WTC11 (cell line): ENCODE measurements around the gene DENND4A. TPM values are rescaled to one million over a fixed set of nuclear protein-coding genes. Genes with fewer than 3 reads are reported as not detected.

Source experiments
- ATAC-seq: fragments of 200-7000 bp; cut with Tn5 transposase; 2 replicates; pipeline ENCODE4 v1.10.0; 2021; ENCODE audit warnings: mild to moderate bottlenecking, moderate library complexity
- CTCF ChIA-PET: fragments of 300-600 bp; sonication (Branson Sonifier 250); formaldehyde crosslinking; loops from one replicate; lab custom pipeline; 2021; ENCODE audit warnings: antibody characterized with exemption; lab: Charles Lee
- POLR2A ChIA-PET: fragments of 350-600 bp; sonication (Branson Sonifier 250); formaldehyde crosslinking; loops from one replicate; lab custom pipeline; 2021; ENCODE audit warnings: antibody characterized with exemption; lab: Charles Lee
- DNase-seq: peaks from one replicate; pipeline ENCODE4 v3.0.0; 2021; ENCODE audit warnings: low spot score
- H3K27ac Mint-ChIP-seq: 2 replicates; pipeline ENCODE4 v1.8.0; 2021; ENCODE audit warnings: mixed read lengths
- H3K27me3 Mint-ChIP-seq: 2 replicates; pipeline ENCODE4 v1.8.0; 2021; ENCODE audit warnings: low read depth, mild to moderate bottlenecking, moderate library complexity, mixed read lengths
- H3K36me3 Mint-ChIP-seq: 2 replicates; pipeline ENCODE4 v1.8.0; 2021; ENCODE audit warnings: mixed read lengths
- H3K4me1 Mint-ChIP-seq: 2 replicates; pipeline ENCODE4 v1.8.0; 2022; ENCODE audit warnings: mixed read lengths
- H3K4me3 Mint-ChIP-seq: 2 replicates; pipeline ENCODE4 v1.8.0; 2021; ENCODE audit warnings: mild to moderate bottlenecking, moderate library complexity, mixed read lengths
- H3K9me3 Mint-ChIP-seq: 2 replicates; pipeline ENCODE4 v1.8.0; 2021; ENCODE audit warnings: mixed read lengths
- ATF1 ChIP-seq: sonication (generic); formaldehyde crosslinking; IDR thresholded peaks from 2 replicates; pipeline ENCODE4 v1.8.1; 2023; ENCODE audit warnings: mild to moderate bottlenecking, moderate library complexity, missing genetic modification reagents
- ELF4 ChIP-seq: sonication (generic); formaldehyde crosslinking; IDR thresholded peaks from 2 replicates; pipeline ENCODE4 v1.8.1; 2022; ENCODE audit warnings: low read depth, mild to moderate bottlenecking, moderate library complexity, missing genetic modification reagents
- EMX1 ChIP-seq: fragments of 250-450 bp; sonication (Bioruptor Pico); IDR thresholded peaks from 2 replicates; pipeline ENCODE4 v1.8.0; 2021; ENCODE audit warnings: mild to moderate bottlenecking
- ESRRA ChIP-seq: sonication (generic); formaldehyde crosslinking; IDR thresholded peaks from 2 replicates; pipeline ENCODE4 v1.8.1; 2022; ENCODE audit warnings: mild to moderate bottlenecking, missing genetic modification reagents, borderline replicate concordance
- FOXP1 ChIP-seq: sonication (generic); formaldehyde crosslinking; IDR thresholded peaks from 2 replicates; pipeline ENCODE4 v1.8.0; 2022; ENCODE audit warnings: missing genetic modification reagents, mild to moderate bottlenecking, moderate library complexity, borderline replicate concordance
- GABPB1 ChIP-seq: sonication (generic); formaldehyde crosslinking; IDR thresholded peaks from 2 replicates; pipeline ENCODE4 v1.8.1; 2023; ENCODE audit warnings: mild to moderate bottlenecking, missing genetic modification reagents
- GTF2I ChIP-seq: fragments of 250-450 bp; sonication (Bioruptor Pico); conservative IDR thresholded peaks from 2 replicates; pipeline ENCODE4 v1.4.0; 2021; ENCODE audit warnings: mild to moderate bottlenecking
- KAT7 ChIP-seq: sonication (generic); formaldehyde crosslinking; IDR thresholded peaks from 2 replicates; pipeline ENCODE4 v1.8.1; 2023; ENCODE audit warnings: missing genetic modification reagents, mild to moderate bottlenecking, borderline replicate concordance
- MYBL2 ChIP-seq: sonication (generic); formaldehyde crosslinking; IDR thresholded peaks from 2 replicates; pipeline ENCODE4 v1.8.1; 2023; ENCODE audit warnings: mild to moderate bottlenecking, moderate library complexity, missing genetic modification reagents
- SMAD3 ChIP-seq: sonication (generic); formaldehyde crosslinking; IDR thresholded peaks from 2 replicates; pipeline ENCODE4 v1.8.0; 2022; ENCODE audit warnings: missing genetic modification reagents, mild to moderate bottlenecking, borderline replicate concordance
- SOX15 ChIP-seq: fragments of 250-450 bp; sonication (Bioruptor Pico); IDR thresholded peaks from 2 replicates; pipeline ENCODE4 v1.9.0; 2021; ENCODE audit warnings: mild to moderate bottlenecking
- ZNF121 ChIP-seq: sonication (generic); formaldehyde crosslinking; IDR thresholded peaks from 2 replicates; pipeline ENCODE4 v1.8.0; 2023; ENCODE audit warnings: missing genetic modification reagents
- ZNF232 ChIP-seq: sonication (generic); formaldehyde crosslinking; IDR thresholded peaks from 2 replicates; pipeline ENCODE4 v1.8.0; 2022; ENCODE audit warnings: mild to moderate bottlenecking, missing genetic modification reagents
- ZNF396 ChIP-seq: fragments of 250-450 bp; sonication (Bioruptor Pico); IDR thresholded peaks from 2 replicates; pipeline ENCODE4 v1.8.0; 2021; ENCODE audit warnings: mild to moderate bottlenecking, moderate library complexity, borderline replicate concordance
- ZNF423 ChIP-seq: fragments of 250-450 bp; sonication (Bioruptor Pico); IDR thresholded peaks from 2 replicates; pipeline ENCODE4 v2.1.2; 2022; ENCODE audit warnings: mild to moderate bottlenecking, moderate library complexity
- total RNA-seq: library from RNA; stranded (reverse); gene quantifications from 3 replicates; pipeline ENCODE4 v1.2.3, GENCODE V29; 2021
- TF ChIP-seq, protein P1 (sequence below): sonication (generic); formaldehyde crosslinking; IDR thresholded peaks from 2 replicates; pipeline ENCODE4 v1.8.1; 2022; ENCODE audit warnings: mild to moderate bottlenecking, missing genetic modification reagents, moderate library complexity, borderline replicate concordance
- TF ChIP-seq, protein P2 (sequence below): sonication (generic); formaldehyde crosslinking; IDR thresholded peaks from 2 replicates; pipeline ENCODE4 v1.8.1; 2022; ENCODE audit warnings: low read depth, missing genetic modification reagents, borderline replicate concordance
- TF ChIP-seq, protein P3 (sequence below): sonication (generic); formaldehyde crosslinking; conservative IDR thresholded peaks from 2 replicates; pipeline ENCODE4 v1.8.1; 2023; ENCODE audit warnings: mild to moderate bottlenecking, low read depth, missing genetic modification reagents, moderate library complexity
- TF ChIP-seq, protein P4 (sequence below): sonication (generic); formaldehyde crosslinking; IDR thresholded peaks from 2 replicates; pipeline ENCODE4 v1.8.0; 2022; ENCODE audit warnings: mild to moderate bottlenecking, missing genetic modification reagents
- TF ChIP-seq, protein P5 (sequence below): sonication (generic); formaldehyde crosslinking; IDR thresholded peaks from 2 replicates; pipeline ENCODE4 v1.8.1; 2022; ENCODE audit warnings: low read depth, mild to moderate bottlenecking, moderate library complexity, missing genetic modification reagents, borderline replicate concordance
- TF ChIP-seq, protein P6 (sequence below): sonication (generic); formaldehyde crosslinking; IDR thresholded peaks from 2 replicates; pipeline ENCODE4 v1.8.1; 2022; ENCODE audit warnings: mild to moderate bottlenecking, moderate library complexity, missing genetic modification reagents
- TF ChIP-seq, protein P7 (sequence below): sonication (generic); formaldehyde crosslinking; IDR thresholded peaks from 2 replicates; pipeline ENCODE4 v1.8.0; 2022; ENCODE audit warnings: mild to moderate bottlenecking, missing genetic modification reagents

The DENND4A gene
- total RNA-seq, 1 experiment from 2014 or later, result 5.7 TPM

DNA sequence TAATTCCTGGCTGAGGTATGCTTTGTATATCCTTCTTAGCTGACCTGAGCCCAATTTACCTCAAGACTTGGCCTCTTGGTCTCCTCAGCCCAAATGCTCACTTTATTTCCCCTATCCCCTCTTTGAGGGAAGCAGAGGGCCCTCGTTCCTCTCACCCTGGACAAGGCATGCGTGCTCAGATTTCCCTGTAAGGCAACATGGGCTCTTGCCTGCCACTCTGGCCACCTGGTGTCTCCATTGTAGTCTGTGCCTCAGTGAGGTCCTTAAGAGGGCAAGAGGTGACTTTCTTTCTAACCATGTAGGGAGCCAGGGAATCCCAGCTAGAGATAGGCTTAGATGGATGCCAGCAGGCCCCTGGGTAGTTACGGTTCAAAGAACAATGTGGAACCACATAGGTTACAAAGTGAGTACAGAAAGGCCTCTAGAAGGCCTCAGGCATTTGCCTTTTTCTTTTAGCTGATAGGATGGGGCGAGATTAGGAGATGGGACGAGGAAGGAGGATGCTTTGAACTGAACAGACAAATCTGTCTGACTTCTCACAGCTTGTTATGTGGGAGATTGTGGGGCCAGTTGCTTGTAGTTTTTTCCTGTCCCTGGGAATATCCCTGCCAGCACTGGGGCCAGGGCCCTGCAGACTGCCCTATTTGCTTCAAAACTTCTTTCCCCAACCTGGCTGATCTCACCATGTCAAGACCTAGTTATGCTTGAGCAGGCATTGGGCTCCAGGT lies 180.0 kb downstream of the DENND4A start:
- H3K27ac Mint-ChIP-seq, result peak overlapping the region; percentile 99
- ChIA-PET CTCF (interaction anchor here (1.2 to 3.2 kb wide), 7 partner anchors 16 to 258 kb away, joined by 3 to 27 read pairs (median 15); partner anchors contain the start of genes HACD3 and RAB11A), POLR2A (interaction anchor here (0.8 kb wide), 1 partner anchor 235 kb away, joined by 3 read pairs; no protein-coding TSS in a partner anchor)
- peak overlapping the region; percentile 92 for H3K4me3 Mint-ChIP-seq
- no peak for TF ChIP-seq SMAD3
- TF ChIP-seq ZNF396 (CRISPR knock-in tag), result no peak
- TF ChIP-seq, protein P1, sequence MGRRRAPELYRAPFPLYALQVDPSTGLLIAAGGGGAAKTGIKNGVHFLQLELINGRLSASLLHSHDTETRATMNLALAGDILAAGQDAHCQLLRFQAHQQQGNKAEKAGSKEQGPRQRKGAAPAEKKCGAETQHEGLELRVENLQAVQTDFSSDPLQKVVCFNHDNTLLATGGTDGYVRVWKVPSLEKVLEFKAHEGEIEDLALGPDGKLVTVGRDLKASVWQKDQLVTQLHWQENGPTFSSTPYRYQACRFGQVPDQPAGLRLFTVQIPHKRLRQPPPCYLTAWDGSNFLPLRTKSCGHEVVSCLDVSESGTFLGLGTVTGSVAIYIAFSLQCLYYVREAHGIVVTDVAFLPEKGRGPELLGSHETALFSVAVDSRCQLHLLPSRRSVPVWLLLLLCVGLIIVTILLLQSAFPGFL, result no peak
- TF ChIP-seq, protein P2, sequence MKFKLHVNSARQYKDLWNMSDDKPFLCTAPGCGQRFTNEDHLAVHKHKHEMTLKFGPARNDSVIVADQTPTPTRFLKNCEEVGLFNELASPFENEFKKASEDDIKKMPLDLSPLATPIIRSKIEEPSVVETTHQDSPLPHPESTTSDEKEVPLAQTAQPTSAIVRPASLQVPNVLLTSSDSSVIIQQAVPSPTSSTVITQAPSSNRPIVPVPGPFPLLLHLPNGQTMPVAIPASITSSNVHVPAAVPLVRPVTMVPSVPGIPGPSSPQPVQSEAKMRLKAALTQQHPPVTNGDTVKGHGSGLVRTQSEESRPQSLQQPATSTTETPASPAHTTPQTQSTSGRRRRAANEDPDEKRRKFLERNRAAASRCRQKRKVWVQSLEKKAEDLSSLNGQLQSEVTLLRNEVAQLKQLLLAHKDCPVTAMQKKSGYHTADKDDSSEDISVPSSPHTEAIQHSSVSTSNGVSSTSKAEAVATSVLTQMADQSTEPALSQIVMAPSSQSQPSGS (CRISPR knock-in tag), result no peak
- 0 out of 2 replicates have a peak, but pooled peaks cover 1% of the 10 kb centered on the region for H3K36me3 Mint-ChIP-seq
- peaks cover 21% of the 10 kb centered on the region for H3K4me1 Mint-ChIP-seq
- peaks cover 9% of the 10 kb centered on the region for H3K9me3 Mint-ChIP-seq
- DNase-seq, result no peak
- no peaks in the 10 kb centered on the region for H3K27me3 Mint-ChIP-seq
- no peak for ATAC-seq

DNA sequence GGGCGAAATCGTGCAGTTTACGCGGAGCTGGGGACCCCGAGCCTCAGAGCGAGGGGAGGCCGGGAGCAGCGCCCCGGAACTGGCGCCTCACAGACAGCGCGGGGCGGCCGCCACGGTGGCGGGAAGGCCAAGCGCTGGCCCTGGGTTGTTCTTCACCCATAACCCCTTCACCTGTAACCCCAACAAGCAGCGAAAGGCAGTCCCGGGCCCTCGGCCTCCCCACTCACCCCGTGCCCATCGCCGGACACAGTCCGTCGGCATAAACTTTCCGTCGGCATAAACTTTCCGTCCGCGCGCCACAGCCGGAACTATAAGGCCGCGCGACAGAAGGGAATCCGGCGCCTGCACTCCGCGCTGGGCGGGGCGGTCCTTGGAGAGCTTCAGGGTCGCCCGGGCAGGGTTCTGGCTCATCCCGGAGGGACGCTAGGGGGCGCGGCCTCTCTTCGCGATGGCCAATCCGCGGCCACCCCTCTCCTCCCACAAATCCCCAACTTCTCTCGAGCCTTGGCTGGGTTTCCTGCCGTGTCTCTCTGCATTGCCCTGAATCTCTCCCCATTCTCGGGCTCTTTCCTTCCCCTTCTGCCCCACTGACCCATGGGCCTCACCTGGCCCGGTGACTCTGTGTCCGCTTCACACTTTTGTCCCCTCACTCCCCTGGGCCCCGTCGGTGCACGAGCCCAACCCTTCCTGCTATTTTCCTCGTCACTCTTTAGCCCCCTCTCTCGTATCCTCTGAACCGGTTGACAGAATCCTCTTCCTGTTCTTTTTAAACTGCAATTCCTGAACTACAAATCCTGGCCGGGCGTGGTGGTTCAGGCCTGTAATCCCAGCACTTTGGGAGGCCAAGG lies 181.0 kb downstream of the DENND4A start, which contains the start of gene INTS14:
TSS of gene INTS14 (minus strand) at position 261 of the 848 bp plus-strand sequence. CDS start 3,751 bp downstream, outside the sequence.
- peak; percentile 99 for ATAC-seq
- H3K27me3 Mint-ChIP-seq, result no peaks in the 10 kb centered on the region
- H3K36me3 Mint-ChIP-seq, result peaks cover 5% of the 10 kb centered on the region; the same call in 1 of the 2 replicates
- H3K27ac Mint-ChIP-seq, result peak within 1 kb of the TSS; percentile 99
- POLR2A ChIA-PET, result interaction anchor here (0.8 to 1.4 kb wide), 5 partner anchors 12 to 236 kb away, joined by 3 to 6 read pairs (median 3); no protein-coding TSS in a partner anchor
- CTCF ChIA-PET, result interaction anchor here (0.6 to 3.2 kb wide), 30 partner anchors 8 to 681 kb away, joined by 3 to 27 read pairs (median 3); partner anchors contain the start of genes HACD3, RAB11A and SLC24A1
- H3K4me1 Mint-ChIP-seq, result peaks cover 21% of the 10 kb centered on the region
- peak; percentile 99 for DNase-seq
- peaks cover under 1% of the 10 kb centered on the region; the same call in 1 of the 2 replicates for H3K9me3 Mint-ChIP-seq
- H3K4me3 Mint-ChIP-seq, result peak within 1 kb of the TSS; percentile 92
- TF ChIP-seq, protein P3, sequence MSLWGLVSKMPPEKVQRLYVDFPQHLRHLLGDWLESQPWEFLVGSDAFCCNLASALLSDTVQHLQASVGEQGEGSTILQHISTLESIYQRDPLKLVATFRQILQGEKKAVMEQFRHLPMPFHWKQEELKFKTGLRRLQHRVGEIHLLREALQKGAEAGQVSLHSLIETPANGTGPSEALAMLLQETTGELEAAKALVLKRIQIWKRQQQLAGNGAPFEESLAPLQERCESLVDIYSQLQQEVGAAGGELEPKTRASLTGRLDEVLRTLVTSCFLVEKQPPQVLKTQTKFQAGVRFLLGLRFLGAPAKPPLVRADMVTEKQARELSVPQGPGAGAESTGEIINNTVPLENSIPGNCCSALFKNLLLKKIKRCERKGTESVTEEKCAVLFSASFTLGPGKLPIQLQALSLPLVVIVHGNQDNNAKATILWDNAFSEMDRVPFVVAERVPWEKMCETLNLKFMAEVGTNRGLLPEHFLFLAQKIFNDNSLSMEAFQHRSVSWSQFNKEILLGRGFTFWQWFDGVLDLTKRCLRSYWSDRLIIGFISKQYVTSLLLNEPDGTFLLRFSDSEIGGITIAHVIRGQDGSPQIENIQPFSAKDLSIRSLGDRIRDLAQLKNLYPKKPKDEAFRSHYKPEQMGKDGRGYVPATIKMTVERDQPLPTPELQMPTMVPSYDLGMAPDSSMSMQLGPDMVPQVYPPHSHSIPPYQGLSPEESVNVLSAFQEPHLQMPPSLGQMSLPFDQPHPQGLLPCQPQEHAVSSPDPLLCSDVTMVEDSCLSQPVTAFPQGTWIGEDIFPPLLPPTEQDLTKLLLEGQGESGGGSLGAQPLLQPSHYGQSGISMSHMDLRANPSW (CRISPR knock-in tag), result 0 out of 2 replicates have a peak, but pooled peaks have one; percentile 79
- TF ChIP-seq KAT7 (0 out of 2 replicates have a peak, but pooled peaks have one; percentile 36), GABPB1 (CRISPR knock-in tag) (peak; percentile 88), ZNF121 (CRISPR knock-in tag) (0 out of 2 replicates have a peak, but pooled peaks have one; percentile 4), ATF1 (peak; percentile 80; the same call in 1 of the 2 replicates), FOXP1 (CRISPR knock-in tag) (peak; percentile 93; the same call in 1 of the 2 replicates), GTF2I (CRISPR knock-in tag) (no peak), ZNF423 (CRISPR knock-in tag) (no peak), SOX15 (CRISPR knock-in tag) (no peak), ZNF232 (CRISPR knock-in tag) (peak; percentile 92), EMX1 (CRISPR knock-in tag) (no peak), MYBL2 (CRISPR knock-in tag) (peak; percentile 90), ESRRA (CRISPR knock-in tag) (no peak; the same call in 1 of the 2 replicates), ELF4 (CRISPR knock-in tag) (no peak; the same call in 1 of the 2 replicates)
- TF ChIP-seq, protein P4, sequence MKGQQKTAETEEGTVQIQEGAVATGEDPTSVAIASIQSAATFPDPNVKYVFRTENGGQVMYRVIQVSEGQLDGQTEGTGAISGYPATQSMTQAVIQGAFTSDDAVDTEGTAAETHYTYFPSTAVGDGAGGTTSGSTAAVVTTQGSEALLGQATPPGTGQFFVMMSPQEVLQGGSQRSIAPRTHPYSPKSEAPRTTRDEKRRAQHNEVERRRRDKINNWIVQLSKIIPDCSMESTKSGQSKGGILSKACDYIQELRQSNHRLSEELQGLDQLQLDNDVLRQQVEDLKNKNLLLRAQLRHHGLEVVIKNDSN, result peak; percentile 44; the same call in 1 of the 2 replicates
- TF ChIP-seq, protein P5, sequence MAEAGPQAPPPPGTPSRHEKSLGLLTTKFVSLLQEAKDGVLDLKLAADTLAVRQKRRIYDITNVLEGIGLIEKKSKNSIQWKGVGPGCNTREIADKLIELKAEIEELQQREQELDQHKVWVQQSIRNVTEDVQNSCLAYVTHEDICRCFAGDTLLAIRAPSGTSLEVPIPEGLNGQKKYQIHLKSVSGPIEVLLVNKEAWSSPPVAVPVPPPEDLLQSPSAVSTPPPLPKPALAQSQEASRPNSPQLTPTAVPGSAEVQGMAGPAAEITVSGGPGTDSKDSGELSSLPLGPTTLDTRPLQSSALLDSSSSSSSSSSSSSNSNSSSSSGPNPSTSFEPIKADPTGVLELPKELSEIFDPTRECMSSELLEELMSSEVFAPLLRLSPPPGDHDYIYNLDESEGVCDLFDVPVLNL (CRISPR knock-in tag), result peak; percentile 63; the same call in 1 of the 2 replicates
- TF ChIP-seq, protein P6, sequence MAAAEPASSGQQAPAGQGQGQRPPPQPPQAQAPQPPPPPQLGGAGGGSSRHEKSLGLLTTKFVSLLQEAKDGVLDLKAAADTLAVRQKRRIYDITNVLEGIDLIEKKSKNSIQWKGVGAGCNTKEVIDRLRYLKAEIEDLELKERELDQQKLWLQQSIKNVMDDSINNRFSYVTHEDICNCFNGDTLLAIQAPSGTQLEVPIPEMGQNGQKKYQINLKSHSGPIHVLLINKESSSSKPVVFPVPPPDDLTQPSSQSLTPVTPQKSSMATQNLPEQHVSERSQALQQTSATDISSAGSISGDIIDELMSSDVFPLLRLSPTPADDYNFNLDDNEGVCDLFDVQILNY (CRISPR knock-in tag), result peak; percentile 81
- TF ChIP-seq, protein P7, sequence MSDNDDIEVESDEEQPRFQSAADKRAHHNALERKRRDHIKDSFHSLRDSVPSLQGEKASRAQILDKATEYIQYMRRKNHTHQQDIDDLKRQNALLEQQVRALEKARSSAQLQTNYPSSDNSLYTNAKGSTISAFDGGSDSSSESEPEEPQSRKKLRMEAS, result peak; percentile 81
